Stomach (tissue), 9 donors: Measurements from ENCODE around the gene SYCN. TPM values are rescaled to one million over a fixed set of nuclear protein-coding genes. Genes with fewer than 3 reads are reported as not detected.
"Not testable (repeated sequence)": the region's sequence is repeated elsewhere in the genome, so short reads cannot be mapped to it uniquely, and the experiment has no call there.

Experiments
- DNase-seq, 2 donors: peaks; one replicate each; pipeline versions ENCODE4 v3.0.0 to v3.0.0-alpha.2; 2013 to 2019
- H3K27ac ChIP-seq, 5 donors: fragments of 200-600 bp in 4 of 5; sonication (generic) in 4 of 5; one replicate each; pipeline ENCODE4 v1.5.1; 2013 to 2019; ENCODE audit warnings: mild to moderate bottlenecking in 1 of 5, moderate library complexity in 1 of 5
- H3K27me3 ChIP-seq, 3 donors: fragments of 200-600 bp; sonication (generic); one replicate each; pipeline ENCODE4 v1.5.1; 2017 to 2019; ENCODE audit warnings: mixed run types in 1 of 3
- H3K36me3 ChIP-seq, 4 donors: fragments of 200-600 bp; sonication (generic); 1 replicate in 3 of 4; 2 replicates in 1 of 4; pipeline ENCODE4 v1.5.1; 2016 to 2019
- H3K4me1 ChIP-seq, 4 donors: fragments of 200-600 bp; sonication (generic); one replicate each; pipeline ENCODE4 v1.5.1; 2016 to 2019
- H3K4me3 ChIP-seq, 4 donors: fragments of 200-600 bp; sonication (generic) in 3 of 4; one replicate each; pipeline ENCODE4 v1.5.1; 2016 to 2019; ENCODE audit warnings: mild to moderate bottlenecking in 1 of 4
- H3K9me3 ChIP-seq, 4 donors: fragments of 200-600 bp; sonication (generic); one replicate each; pipeline ENCODE4 v1.5.1; 2016 to 2019
- CTCF ChIP-seq, 7 experiments: fragments of 450-650 bp in 4 of 7; fragments of 200-600 bp in 3 of 7; sonication (generic) in 3 of 7; IDR thresholded peaks; one replicate each; pipeline ENCODE4 v1.5.1; 2016 to 2019; ENCODE audit warnings: antibody characterized with exemption in 7 of 7, control low read depth in 2 of 7, mild to moderate bottlenecking in 1 of 7
- EP300 ChIP-seq: sonication (generic); formaldehyde crosslinking; IDR thresholded peaks from one replicate; pipeline ENCODE4 v1.6.1; 2017; ENCODE audit warnings: antibody characterized with exemption
- POLR2A ChIP-seq, 4 donors: fragments of 450-650 bp; IDR thresholded peaks; one replicate each; pipeline ENCODE4 v1.6.1; 2016; ENCODE audit warnings: antibody characterized with exemption in 4 of 4, control low read depth in 2 of 4, mild to moderate bottlenecking in 1 of 4, moderate library complexity in 1 of 4
- POLR2AphosphoS5 ChIP-seq, 3 donors: sonication (generic); formaldehyde crosslinking; IDR thresholded peaks; one replicate each; pipeline ENCODE4 v1.6.1; 2016; ENCODE audit warnings: antibody characterized with exemption in 3 of 3
- WGBS, 5 donors: extraction: QIAGEN DNeasy Blood & Tissue Kit in 3 of 5; methylation state at CpG; one replicate each; pipeline versions ENCODE4 v1.1.5 to v1.1.7; 2013 to 2018; 5-methylcytosine and 5-hydroxymethylcytosine counted together
- intact Hi-C: fragments of 100-400 bp; cut with DNase I; formaldehyde crosslinking; loops from one replicate; pipeline ENCODE4 v1.15.1; 2023; ENCODE audit warnings: low total_unique reads
- polyA plus RNA-seq, 3 donors: library from polyadenylated mRNA; stranded (reverse); fragments of 200-250 nt; gene quantifications; one replicate each; pipeline ENCODE4 v1.2.3, GENCODE V29; 2013
- total RNA-seq, 5 donors: library from RNA; depleted of rRNA; stranded (reverse); fragments of >200 nt; gene quantifications; one replicate each; pipeline versions ENCODE4 v1.1.0 to v1.2.3, GENCODE V29; 2014 to 2016
- donor health status: healthy with polysubstance abuse.
- donor health status: Bipolar disorder and iron deficiency.
- donor health status: healthy.

Gene SYCN
- total and polyA plus RNA-seq, 8 donors: 0.65 to 1.9 TPM; not detected in 6

GRCh38 chr19:39243741-39244140 is 39.7 kb upstream of the SYCN start:
- H3K9me3 ChIP-seq, intact Hi-C loops, H3K27ac ChIP-seq, DNase-seq, H3K36me3 ChIP-seq, H3K4me3 ChIP-seq: not testable (repeated sequence)
- Histone ChIP-seq H3K27me3 (peaks cover 17 to 41% (median 20%) of the 10 kb centered on the region in 3 donors), H3K4me1 (peaks cover 11 to 17% (median 12%) of the 10 kb centered on the region in 4 donors)
- WGBS, 5 donors: 66 to 84% (median 79%) methylated on average over 5 to 12 of the region's 13 CpGs

GRCh38 chr19:39240421-39240820 is 36.4 kb upstream of the SYCN start:
- Histone ChIP-seq H3K27ac (no peak overlapping the region), H3K4me3 (no peak overlapping the region), H3K36me3 (no peaks in the 10 kb centered on the region), H3K4me1 (peaks cover 7 to 11% (median 9%) of the 10 kb centered on the region in 4 donors), H3K9me3 (no peaks in the 10 kb centered on the region), H3K27me3 (peaks cover 0 to 43% (median 0%) of the 10 kb centered on the region in 3 donors)
- 91 to 94% (median 94%) methylated on average over 3 to 7 of the region's 7 CpGs for WGBS, 5 donors
- TF ChIP-seq EP300 (no peak), POLR2A (IDR thresholded peaks at IDR 0.05) (no peak), POLR2AphosphoS5 (IDR thresholded peaks at IDR 0.05) (no peak), CTCF (IDR thresholded peaks at IDR 0.05) (no peak)
- DNase-seq: no peak
- intact Hi-C loops: no loop called here

- Histone ChIP-seq H3K27me3 (peaks cover 0 to 45% (median 0%) of the 10 kb centered on the region in 3 donors), H3K4me1 (peaks cover 7 to 11% (median 9%) of the 10 kb centered on the region in 4 donors), H3K27ac (no peak overlapping the region), H3K9me3 (no peaks in the 10 kb centered on the region), H3K36me3 (no peaks in the 10 kb centered on the region), H3K4me3 (no peak overlapping the region)
- WGBS, 5 donors: 85 to 93% (median 90%) methylated on average over 6 of the region's 6 CpGs
- intact Hi-C loops: no loop called here
- no peak for TF ChIP-seq POLR2AphosphoS5 (IDR thresholded peaks at IDR 0.05)
- no peak for TF ChIP-seq EP300
- no peak for TF ChIP-seq CTCF (IDR thresholded peaks at IDR 0.05)
- no peak for TF ChIP-seq POLR2A (IDR thresholded peaks at IDR 0.05)
- DNase-seq: no peak
These were observed 34.9 kb upstream of the SYCN start for GRCh38 chr19:39238944-39239343.

- intact Hi-C loops: no loop called here
- Histone ChIP-seq H3K27ac (peak overlapping the region; percentile 15 to 72 (median 59)), H3K4me1 (peaks cover 7 to 11% (median 9%) of the 10 kb centered on the region in 4 donors), H3K4me3 (no peak overlapping the region), H3K9me3 (no peaks in the 10 kb centered on the region), H3K27me3 (peaks cover 0 to 37% (median 0%) of the 10 kb centered on the region in 3 donors), H3K36me3 (no peaks in the 10 kb centered on the region)
- 81 to 92% (median 86%) methylated on average over 6 of the region's 6 CpGs for WGBS, 5 donors
- no peak for DNase-seq
- no peak for TF ChIP-seq EP300
- no peak for TF ChIP-seq CTCF (IDR thresholded peaks at IDR 0.05)
- no peak for TF ChIP-seq POLR2AphosphoS5 (IDR thresholded peaks at IDR 0.05)
- TF ChIP-seq POLR2A (IDR thresholded peaks at IDR 0.05): no peak
These were observed 34.1 kb upstream of the SYCN start for GRCh38 chr19:39238209-39238608.
